HG02588 (cell line): ENCODE measurements around the gene MYL6.

Experiments
- ATAC-seq: cut with Tn5 transposase; IDR thresholded peaks from one replicate; pipeline ENCODE4 v1.9.1; 2021; ENCODE audit warnings: mild to moderate bottlenecking, moderate library complexity; ENCODE audit not compliant: unreplicated experiment

The MYL6 gene

GRCh38 chr12:56129206-56129941 lies 28.8 kb upstream of the MYL6 start:
- ATAC-seq, result no peak

DNA sequence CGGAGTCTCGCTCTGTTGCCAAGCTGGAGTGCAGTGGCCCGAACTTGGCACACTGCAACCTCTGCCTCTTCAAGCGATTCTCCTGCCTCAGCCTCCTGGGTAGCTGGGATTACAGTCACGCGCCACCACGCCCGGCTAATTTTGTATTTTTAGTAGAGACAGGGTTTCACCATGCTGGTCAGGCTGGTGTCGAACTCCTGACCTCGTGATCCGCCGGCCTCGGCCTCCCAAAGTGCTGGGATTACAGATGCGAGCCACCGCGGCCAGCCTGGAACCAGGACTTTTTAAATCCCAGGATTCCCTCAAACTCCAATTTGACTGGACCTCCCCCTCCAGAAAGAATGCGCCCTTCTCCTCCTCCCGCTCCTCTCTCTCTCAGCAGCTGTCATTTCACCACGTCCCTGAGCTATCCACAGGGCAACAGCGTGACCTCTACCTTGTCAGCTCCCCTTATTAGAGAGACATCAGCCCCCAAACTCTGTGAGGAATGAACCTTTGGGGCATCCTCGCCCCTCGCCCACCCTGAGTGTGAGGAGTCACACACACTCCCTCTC lies 28.1 kb upstream of the MYL6 start:
- no peak for ATAC-seq

- ATAC-seq, result no peak
These were observed 27.3 kb upstream of the MYL6 start for GRCh38 chr12:56130876-56131275.

DNA sequence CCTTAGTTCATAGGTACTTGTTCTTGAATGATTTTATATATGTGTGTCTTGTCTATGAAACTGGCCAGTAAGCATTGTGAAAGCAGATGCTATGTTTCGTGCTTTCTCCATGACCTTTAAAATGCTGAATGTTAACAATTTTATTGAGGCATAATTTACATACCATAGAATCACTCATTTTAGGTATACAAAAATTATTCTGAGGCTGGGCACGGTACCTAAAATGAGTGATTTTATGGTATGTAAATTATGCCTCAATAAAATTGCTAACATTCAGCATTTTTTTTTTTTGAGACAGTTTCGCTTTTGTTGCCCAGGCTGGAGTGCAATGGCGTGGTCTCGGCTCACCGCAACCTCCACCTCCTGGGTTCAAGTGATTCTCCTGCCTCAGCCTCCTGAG lies 23.3 kb upstream of the MYL6 start:
- no peak for ATAC-seq

DNA sequence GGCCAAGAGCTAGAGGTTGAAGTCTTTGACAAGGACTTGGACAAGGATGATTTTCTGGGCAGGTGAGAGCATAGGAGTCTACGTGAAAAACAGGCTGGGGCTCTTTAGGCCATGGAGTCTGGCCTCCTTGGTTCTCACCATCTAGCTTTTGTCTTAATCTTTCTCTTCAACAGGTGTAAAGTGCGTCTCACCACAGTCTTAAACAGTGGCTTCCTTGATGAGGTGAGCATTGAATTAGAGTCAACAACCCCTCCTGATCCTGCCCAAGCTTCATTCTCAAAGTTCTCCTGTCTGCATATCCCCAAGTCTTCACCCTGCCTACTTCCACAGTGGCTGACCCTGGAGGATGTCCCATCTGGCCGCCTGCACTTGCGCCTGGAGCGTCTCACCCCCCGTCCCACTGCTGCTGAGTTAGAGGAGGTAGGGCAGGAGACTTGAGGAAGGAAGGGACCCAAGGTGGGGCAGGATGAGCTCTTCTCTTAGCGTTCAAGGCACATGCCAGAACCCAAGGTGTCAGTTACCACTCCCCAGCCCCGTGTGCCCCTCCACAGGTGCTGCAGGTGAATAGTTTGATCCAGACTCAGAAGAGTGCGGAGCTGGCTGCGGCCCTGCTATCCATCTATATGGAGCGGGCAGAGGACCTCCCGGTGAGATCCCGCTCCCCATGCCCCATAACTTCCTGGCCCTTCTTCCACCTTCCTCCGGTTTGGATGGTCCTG lies 20.1 kb upstream of the MYL6 start:
- ATAC-seq, result no peak

DNA sequence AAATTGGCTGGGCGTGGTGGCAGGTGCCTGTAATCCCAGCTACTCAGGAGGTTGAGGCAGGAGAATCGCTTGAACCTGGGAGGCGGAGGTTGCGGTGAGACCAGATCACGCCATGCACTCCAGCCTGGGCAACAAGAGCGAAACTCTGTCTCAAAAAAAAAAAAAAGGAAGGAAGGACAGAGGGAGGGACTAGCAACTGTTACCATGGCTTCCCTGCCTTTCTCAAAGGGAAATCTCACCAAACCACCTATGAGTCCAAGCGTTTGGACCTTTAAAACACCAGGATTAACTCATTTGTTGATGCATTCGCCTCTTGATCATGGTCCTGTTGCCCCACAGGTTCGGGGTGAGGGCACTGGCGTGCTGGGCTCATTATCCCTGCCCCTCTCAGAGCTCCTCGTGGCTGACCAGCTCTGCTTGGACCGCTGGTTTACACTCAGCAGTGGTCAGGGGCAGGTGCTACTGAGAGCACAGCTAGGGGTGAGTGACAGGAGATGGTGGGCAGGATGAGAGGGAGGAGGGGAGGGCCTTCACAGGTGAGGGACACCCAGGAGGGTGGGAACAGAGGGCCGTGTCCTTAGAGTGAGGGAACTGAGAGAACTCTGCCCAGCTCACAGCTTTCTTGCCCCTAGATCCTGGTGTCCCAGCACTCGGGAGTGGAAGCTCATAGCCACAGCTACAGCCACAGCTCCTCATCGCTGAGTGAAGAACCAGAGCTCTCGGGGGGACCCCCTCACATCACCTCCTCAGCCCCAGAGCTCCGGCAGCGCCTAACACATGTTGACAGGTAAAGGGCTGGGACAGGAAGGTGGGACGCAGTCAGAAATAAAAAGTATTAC lies 16.0 kb upstream of the MYL6 start:
- no peak for ATAC-seq

- no peak for ATAC-seq
These were observed 14.9 kb upstream of the MYL6 start for GRCh38 chr12:56143217-56143616.

GRCh38 chr12:56143870-56144269 lies 14.3 kb upstream of the MYL6 start:
- ATAC-seq, result no peak

GRCh38 chr12:56145217-56145616 lies 12.9 kb upstream of the MYL6 start:
- ATAC-seq, result no peak

- ATAC-seq, result no peak
These were observed 11.4 kb upstream of the MYL6 start for GRCh38 chr12:56146492-56147460.

- no peak for ATAC-seq
These were observed 7.6 kb upstream of the MYL6 start for GRCh38 chr12:56150563-56150962.

DNA sequence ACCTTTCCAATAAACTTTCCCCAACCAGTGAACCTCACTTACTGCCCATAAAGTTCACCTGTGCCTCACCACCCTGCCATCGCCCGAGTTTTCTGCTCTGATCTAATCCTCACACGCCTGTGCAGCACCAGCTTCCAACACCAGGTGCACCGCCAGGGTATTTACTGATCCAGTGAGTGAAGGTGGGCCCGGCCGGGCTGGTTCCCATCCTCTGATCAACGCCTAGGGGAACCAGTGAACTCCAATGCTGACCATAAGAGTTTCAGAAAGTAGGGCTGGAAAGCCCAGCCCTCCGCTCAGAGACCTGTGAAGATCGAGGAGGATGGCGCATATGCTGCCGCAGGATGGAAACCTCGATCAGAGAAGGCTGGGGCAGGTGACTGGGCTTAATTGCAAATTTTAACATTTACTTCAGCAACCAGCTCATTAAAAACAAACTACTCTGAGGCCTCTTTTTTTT lies 6.5 kb upstream of the MYL6 start:
- peak; percentile 42 for ATAC-seq

DNA sequence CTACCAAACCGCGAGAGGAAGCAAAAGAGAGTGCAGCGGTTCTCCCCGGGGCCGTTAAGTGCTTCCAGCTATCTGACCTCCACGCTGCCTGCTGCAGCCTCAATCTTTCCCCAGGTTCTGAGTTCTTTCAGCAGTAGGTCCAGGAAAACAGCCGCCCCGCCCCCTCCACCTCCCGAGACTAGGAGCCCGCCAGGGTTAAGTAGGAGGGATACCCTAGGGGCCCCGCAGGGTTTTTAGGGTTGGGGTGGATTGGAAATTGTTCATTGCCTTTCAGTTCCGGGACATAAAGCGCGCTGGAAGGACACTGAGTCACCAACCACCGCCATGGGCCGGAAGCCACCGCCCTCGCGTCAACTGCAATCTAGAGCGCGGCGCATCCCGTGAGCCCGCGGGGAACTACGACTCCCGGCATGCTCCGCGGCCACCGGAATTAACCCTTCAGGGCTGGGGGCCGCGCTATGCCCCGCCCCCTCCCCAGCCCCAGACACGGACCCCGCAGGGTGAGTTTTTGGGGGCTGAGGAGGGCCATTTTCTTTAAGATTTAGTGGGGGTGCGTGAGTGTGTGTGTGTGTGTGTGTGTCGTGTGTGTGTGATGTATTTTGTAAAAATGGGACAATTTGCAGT lies 5.9 kb upstream of the MYL6 start, which contains the start of gene MYL6B:
Gene MYL6B, plus strand, starts transcription at position 456 of the 624 bp plus-strand sequence. CDS start 1,332 bp downstream, outside the sequence.
- peak; percentile 89 for ATAC-seq

DNA sequence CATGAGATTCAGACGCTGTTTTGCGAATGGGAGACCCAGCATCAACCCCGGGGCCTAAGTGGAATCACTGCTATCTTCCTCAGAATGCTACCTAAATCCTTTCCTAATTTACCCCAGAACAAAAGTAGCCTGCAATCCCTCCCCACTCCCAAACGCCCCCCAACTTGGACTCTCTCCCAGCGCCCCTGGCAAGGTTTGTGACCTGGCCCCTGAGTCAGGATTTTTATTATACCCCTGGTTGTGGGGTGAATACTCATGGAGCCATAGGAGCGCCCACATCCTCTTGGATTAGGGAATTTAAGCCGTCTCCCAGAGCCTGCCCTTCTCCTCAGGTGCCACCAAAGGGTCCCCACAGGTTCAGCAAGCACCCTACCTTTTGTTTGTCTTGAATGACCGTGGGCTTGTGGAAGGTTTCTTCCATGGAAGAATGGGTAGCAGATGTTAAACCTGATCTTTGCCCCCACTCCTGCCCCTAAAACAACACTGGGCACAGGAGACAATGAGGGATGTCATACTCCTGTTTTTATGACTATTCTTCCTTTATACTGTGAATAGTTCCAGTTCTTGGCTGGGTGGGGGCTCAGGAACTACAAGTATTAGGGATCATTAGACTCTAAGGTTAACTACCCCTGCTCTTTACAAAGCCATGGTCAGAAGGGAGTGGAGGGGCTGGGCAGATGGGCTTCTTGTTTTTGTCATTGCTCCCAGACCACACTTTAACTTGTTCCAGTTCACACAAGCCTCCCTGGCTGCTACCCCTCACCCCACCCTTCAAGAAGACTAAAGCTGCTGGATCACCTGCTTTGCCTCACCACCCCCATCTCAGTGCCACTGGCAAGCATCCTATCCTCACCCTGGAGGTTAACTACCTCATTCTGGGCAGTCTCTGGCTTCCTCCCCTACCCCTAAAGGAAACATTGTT lies 5.1 kb upstream of the MYL6 start:
- no peak for ATAC-seq

DNA sequence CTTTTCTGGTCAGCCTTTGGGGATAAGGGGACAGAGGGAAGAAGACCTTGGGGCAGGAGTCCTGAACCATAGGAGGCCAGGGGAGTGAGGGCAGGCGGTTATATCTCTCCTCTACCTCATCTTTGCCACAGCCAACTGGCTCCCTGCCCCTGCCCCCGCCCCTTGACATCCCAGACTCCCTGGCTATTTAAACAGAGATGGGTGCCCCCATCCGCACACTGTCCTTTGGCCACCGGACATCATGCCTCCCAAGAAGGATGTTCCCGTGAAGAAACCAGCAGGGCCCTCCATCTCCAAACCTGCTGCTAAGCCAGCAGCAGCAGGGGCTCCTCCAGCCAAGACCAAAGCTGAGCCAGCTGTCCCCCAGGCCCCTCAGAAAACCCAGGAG lies 4.5 kb upstream of the MYL6 start:
- no peak for ATAC-seq

GRCh38 chr12:56154246-56154771 lies 3.9 kb upstream of the MYL6 start:
- no peak for ATAC-seq

DNA sequence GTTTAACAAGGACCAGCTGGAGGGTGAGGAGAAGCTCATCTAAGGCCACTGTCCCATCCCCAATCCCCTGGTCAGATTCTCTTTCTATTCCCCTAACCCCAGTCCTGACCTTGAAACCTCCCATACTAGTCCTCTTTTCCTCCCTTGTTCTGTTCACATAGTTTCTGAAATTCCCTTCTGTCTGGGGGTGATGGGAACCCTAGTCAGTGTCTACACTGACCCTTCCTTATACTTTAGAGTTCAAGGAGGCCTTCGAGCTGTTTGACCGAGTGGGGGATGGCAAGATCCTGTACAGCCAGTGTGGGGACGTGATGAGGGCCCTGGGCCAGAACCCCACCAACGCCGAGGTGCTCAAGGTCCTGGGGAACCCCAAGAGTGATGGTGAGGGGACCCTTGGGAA lies 3.3 kb upstream of the MYL6 start:
- no peak for ATAC-seq

DNA sequence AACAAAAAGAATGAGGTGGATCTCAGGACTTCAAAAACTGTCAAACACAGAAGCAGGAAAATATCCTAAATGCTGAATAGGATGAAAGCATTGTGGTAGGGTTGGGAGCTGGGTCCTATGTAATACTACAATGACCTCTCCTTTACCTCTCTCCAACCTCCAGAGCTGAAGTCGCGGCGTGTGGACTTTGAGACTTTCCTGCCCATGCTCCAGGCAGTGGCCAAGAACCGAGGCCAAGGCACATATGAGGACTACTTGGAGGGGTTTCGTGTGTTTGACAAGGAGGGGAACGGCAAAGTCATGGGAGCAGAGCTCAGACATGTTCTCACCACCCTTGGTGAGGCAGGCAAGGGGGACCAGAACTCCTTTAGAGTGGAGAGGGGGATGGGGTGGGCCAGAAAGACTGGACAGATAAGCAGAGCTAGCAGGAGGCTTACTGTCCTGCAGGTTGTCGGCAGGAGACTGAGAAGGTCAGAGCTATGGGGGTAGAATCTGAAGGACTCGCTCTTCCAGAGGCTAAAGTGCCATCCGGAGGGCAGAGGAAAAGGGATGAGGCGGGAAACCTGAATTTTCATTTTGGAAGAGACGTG lies 2.8 kb upstream of the MYL6 start:
- no peak for ATAC-seq
